ENCODE measurements around the gene LMNTD1.

DNA sequence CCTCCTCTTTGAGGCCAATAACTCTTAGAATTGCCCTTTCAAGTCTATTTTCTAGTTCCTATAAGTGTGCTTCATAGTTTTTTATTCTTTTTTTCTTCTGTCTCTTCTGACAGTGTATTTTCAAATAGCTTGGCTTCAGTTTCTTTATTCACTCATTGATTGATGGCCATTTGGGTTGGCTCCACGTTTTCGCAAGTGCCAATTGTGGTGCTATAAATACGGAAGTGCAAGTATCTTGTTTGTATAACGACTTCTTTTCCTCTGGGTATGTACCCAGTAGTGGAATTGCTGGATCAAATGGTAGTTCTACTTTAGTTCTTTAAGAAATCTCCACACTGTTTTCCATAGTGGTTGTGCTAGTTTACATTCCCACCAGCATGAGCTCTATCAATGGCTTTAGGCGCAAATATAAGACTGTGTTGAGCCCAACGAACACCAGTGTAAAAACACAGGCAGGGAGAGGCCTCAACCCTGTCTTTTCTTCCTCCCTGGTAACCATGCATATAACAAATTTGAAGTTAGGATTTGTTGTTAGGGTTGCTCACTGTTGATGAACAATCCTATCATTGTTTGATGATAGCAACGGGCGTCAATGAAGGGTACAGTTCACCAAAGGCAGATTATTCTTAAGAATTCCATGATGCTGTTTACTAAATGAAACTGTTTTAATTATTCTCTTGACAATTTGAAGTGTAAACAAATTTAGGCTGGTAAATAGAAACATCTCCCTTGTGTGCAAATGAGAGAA lies 13.3 kb upstream of the LMNTD1 start:
- TF ChIP-seq RAD21 (IDR thresholded peaks at IDR 0.05; ENCODE audit: insufficient read depth, low read depth, low read length) (no peak), DPF2 (IDR thresholded peaks at IDR 0.05) (no peak)

All from GM12878 (cell line).